HG02840 (cell line): ENCODE data around the gene CDKN1B.

Source experiments
- ATAC-seq: cut with Tn5 transposase; IDR thresholded peaks from one replicate; pipeline ENCODE4 v1.9.1; 2021; ENCODE audit warnings: mild to moderate bottlenecking, moderate library complexity, moderate number of reproducible peaks; ENCODE audit not compliant: unreplicated experiment, low FRiP score

Gene CDKN1B

DNA sequence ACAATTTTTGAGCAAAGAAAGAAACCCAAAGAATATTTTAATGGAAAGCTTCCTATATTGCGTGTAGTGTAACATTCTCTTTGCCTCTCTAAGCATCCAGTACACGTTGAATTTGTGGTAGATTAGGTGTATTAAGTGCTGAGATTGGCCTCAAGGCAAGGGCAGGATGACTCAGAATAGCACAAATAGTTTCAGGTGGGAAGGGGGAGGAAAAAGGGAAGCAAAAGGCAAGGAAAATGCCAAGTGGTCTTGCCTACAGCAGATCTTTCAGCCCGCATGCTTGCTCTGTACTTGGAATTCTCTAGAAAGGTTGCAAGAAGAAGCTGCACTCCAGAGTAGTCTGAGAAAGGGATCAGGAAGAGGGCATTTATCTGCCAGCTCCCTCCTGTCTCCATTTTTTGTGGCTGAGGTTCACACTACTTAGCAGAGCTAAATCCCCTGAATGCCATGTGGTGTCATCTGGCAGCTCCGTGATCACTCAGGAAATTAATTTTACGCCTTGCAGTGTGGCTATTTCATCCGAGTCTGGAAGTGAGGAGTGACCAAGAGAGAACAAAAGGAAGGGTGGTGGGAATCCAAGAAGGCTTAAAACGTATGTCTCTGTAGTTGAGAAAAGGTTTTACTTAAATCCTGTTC is 28.5 kb downstream of the CDKN1B start:
- no peak for ATAC-seq

- ATAC-seq: no peak
These were observed 30.1 kb downstream of the CDKN1B start for GRCh38 chr12:12747278-12747677.

DNA sequence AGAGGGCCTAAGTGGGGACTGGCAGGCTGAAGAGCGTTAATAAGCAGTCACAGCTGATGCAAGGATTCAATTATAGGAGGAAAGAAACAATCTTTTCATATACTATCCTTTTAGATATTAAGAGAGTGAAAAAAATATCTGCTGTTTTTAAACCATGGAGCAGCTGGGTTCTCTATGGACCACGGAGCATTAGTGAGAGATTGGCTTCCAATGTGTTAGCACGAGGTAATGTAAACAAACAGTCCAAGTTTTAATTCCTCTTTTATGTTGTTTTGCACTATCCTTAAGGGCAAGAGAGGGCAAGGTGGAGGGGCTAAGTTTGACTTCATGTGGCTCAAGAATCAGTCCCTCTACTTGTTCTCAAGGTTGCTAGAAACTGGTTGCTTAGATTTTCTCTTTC is 30.9 kb downstream of the CDKN1B start:
- no peak for ATAC-seq

DNA sequence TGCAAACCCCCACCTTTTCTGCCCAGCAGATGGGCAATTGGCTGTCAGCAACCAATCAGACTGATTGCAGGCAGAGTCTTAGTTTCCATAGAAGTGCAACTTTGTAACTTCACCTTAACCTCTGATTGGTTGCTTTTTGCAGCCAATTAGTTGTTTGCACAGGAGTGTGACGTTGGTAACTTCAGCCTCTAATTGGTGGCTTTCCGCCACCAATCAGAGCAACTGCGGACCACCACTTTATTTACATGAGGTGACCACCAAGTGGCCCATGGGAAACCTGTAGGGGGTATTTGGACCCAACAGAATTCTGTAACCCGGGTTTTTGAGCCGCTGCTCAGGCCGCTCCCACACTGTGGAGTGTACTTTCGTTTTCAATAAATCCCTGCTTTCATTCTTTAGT is 32.3 kb downstream of the CDKN1B start:
- no peak for ATAC-seq

GRCh38 chr12:12755923-12756322 is 38.8 kb downstream of the CDKN1B start:
- ATAC-seq: no peak

DNA sequence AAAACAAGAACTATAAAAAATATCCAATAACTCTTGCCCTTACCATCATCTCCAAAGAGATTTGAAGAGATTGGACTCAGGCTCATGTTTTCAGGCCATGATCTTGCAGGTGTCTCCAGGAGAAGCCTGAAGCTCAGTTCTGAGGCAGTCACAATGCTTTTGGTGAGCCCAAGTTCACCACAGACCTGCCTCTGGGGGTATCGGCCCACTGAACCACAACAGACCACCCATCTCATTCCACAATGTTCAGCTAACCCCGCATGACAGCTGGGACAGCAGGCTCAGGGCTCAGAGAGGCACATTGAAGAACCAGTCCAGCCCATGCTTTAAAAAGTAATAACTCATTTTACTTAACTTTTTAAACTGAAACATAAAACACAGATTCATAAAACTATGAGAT is 40.0 kb downstream of the CDKN1B start:
- no peak for ATAC-seq

DNA sequence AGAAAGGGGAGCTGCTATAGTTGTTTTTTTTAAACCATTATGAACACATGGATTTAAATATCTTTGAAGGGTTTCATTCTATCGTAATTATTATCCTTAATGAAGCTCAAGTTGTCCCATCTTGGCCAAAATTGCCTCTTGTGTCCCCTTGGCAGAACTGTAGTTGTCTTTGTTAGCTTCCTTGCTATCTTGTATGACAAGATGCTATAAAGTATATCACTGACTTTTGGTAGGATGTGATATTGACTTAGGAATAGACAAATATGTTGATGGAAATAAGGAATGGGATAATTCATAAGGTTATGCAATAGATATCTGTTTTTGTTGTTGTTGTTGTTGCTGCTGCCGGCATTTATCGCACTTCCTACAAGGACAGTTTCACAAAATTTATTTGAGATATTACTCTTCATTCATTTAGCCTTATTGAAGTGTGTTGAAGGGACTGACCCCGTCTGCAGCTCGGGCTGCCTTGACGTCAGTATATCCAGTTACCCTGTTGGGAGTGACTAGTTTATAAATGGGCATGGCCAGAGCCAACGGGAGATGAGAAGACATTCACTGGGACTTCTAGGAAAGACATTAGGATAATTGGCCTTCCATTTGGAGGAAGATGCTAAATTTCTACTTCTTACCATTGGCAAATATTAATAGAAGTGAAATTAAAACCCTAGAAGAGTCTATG is 42.2 kb downstream of the CDKN1B start:
- ATAC-seq: no peak

DNA sequence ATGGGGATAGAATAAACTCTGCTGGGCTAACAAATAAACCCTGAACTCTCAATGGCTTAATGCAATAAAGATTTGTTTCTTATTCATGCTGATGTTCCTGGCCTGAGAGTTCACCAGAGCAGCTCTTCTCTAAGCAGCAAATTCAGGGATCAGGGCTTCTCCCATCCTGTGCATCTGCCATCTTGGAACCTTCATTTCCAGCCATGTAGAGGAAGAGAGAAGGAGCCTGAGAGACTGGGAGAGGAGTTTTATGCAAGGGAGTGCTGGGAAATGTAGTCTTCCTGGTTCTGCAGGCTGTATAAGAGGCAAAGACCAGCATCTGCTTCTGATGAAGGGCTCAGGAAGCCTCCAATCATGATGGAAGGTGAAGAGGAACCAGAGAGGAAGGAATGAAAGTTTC is 47.7 kb downstream of the CDKN1B start:
- ATAC-seq: no peak

DNA sequence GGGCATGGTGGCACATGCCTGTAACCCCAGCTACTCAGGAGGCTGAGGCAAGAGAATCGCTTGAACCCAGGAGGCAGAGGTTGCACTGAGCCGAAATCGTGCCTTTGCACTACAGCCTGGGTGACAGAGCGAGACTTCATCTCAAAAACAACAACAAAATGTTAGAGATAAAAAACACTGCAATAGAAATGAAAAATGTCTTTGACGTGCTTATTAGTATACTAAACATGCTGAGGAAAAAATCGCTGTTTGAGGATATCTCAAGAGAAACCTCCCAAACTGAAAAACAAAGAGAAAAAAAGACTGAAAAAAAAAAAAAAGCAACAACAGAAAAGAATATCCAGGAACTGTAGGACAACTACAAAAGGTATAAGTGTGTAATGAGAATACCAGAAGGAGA is 53.1 kb downstream of the CDKN1B start:
- no peak for ATAC-seq
